OCI-LY3 (cell line): ENCODE results near the gene TULP3.

Source experiments
- H2AFZ ChIP-seq: fragments of 200-600, 300-600 bp; shearing (Covaris generic); 2 replicates; pipeline ENCODE4 v1.6.0; 2014; ENCODE audit warnings: antibody characterized with exemption, low read depth, low read length
- H3K27ac ChIP-seq: fragments of 200-600, 300-600 bp; sonication (generic); 2 replicates; pipeline ENCODE4 v1.5.1; 2014; ENCODE audit warnings: mild to moderate bottlenecking, low read length, moderate library complexity, mixed read lengths
- H3K27me3 ChIP-seq: fragments of 200-600, 300-600 bp; sonication (generic); 2 replicates; pipeline ENCODE4 v1.6.1; 2014; ENCODE audit warnings: low read depth, low read length, mixed read lengths
- H3K36me3 ChIP-seq: fragments of 200-600, 300-600 bp; sonication (generic); replicated peaks from 2 replicates; pipeline ENCODE3; 2014; ENCODE audit warnings: low read depth, low read length, mixed read lengths
- H3K4me1 ChIP-seq: fragments of 300-600, 200-600 bp; sonication (generic); 2 replicates; pipeline ENCODE4 v1.6.1; 2014; ENCODE audit warnings: low read length, mixed read lengths
- H3K4me2 ChIP-seq: fragments of 200-600, 300-600 bp; sonication (generic); 2 replicates; pipeline ENCODE4 v1.6.1; 2014; ENCODE audit warnings: low read length, mixed read lengths
- H3K4me3 ChIP-seq: fragments of 300-600, 200-600 bp; sonication (generic); 2 replicates; pipeline ENCODE4 v1.5.1; 2014; ENCODE audit warnings: antibody characterized with exemption, mild to moderate bottlenecking, low read length, moderate library complexity
- H3K79me2 ChIP-seq: fragments of 300-600, 200-600 bp; shearing (Covaris generic); 2 replicates; pipeline ENCODE4 v1.6.1; 2014; ENCODE audit warnings: mild to moderate bottlenecking, low read length, mixed read lengths
- H3K9ac ChIP-seq: fragments of 300-600, 200-600 bp; shearing (Covaris generic); 2 replicates; pipeline ENCODE4 v1.6.0; 2014; ENCODE audit warnings: mild to moderate bottlenecking, low read length, moderate library complexity
- H3K9me3 ChIP-seq: fragments of 200-600, 300-600 bp; shearing (Covaris generic); 2 replicates; pipeline ENCODE4 v1.6.1; 2014; ENCODE audit warnings: low read length, mixed read lengths; ENCODE audit not compliant: insufficient read depth
- H4K20me1 ChIP-seq: fragments of 200-600, 300-600 bp; sonication (generic); 2 replicates; pipeline ENCODE4 v1.6.1; 2016; ENCODE audit warnings: low read length, mixed read lengths; ENCODE audit not compliant: insufficient read depth
- EZH2phosphoT487 ChIP-seq: fragments of 200-600 bp; shearing (Covaris generic); IDR thresholded peaks from 2 replicates; pipeline ENCODE4 v1.6.1; 2018; ENCODE audit warnings: antibody characterized with exemption, mixed run types, low read depth
- TF ChIP-seq, protein P1 (sequence below): fragments of 200-600, 300-600 bp; sonication (generic); IDR thresholded peaks from 2 replicates; pipeline ENCODE4 v1.5.1; 2014; ENCODE audit warnings: antibody characterized with exemption, low read length, low read depth

Gene TULP3

DNA sequence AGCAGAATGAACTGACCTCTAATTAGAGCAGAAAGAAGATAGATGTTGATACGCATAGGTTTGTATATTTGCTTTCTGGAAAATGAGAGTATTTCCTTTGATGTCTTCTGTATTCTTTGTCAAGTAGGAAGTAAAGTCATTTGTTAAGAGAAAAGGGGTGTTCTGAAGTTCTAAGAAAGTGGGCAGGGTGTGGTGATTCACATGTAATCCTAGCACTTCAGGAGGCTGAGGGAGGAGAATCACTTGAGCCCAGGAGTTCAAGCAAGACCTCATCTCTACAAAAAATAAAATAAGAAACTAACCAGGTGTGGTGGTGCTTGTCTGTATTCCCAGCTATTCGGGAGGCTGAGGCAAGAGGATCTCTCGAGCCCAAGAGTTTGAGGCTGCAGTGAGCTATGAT, 10.8 kb upstream of the TULP3 start:
- TF ChIP-seq, protein P1, sequence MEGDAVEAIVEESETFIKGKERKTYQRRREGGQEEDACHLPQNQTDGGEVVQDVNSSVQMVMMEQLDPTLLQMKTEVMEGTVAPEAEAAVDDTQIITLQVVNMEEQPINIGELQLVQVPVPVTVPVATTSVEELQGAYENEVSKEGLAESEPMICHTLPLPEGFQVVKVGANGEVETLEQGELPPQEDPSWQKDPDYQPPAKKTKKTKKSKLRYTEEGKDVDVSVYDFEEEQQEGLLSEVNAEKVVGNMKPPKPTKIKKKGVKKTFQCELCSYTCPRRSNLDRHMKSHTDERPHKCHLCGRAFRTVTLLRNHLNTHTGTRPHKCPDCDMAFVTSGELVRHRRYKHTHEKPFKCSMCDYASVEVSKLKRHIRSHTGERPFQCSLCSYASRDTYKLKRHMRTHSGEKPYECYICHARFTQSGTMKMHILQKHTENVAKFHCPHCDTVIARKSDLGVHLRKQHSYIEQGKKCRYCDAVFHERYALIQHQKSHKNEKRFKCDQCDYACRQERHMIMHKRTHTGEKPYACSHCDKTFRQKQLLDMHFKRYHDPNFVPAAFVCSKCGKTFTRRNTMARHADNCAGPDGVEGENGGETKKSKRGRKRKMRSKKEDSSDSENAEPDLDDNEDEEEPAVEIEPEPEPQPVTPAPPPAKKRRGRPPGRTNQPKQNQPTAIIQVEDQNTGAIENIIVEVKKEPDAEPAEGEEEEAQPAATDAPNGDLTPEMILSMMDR: no peak
- TF ChIP-seq EZH2phosphoT487: no peak

DNA sequence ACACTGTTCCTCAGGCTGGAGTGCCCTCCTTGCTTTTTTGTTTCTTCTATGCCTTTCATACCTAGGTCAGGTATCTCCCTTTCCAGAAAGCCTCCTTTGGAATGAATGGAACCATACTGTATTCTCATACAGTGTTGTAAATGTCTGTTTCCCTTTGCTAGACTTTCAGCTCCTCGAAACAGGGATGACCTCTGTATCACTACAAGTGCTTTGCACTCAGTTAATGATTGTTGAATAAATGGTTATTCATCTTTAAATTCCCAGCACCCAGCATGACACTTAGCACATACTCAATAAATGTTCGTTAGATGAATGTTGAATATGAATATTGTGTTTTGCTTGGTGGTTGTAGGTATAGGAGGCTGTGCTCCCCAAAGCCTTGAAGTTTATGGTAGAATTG, 5.9 kb upstream of the TULP3 start:
- H3K79me2 ChIP-seq: peaks cover 21% of the 10 kb centered on the region
- H2AFZ ChIP-seq: no peak overlapping the region
- no peak overlapping the region for H3K4me2 ChIP-seq
- no peak overlapping the region for H3K9ac ChIP-seq
- no peaks in the 10 kb centered on the region for H4K20me1 ChIP-seq
- no peak overlapping the region for H3K27ac ChIP-seq
- H3K4me3 ChIP-seq: no peak overlapping the region
- H3K36me3 ChIP-seq: peaks cover 25% of the 10 kb centered on the region
- H3K9me3 ChIP-seq: no peaks in the 10 kb centered on the region
- H3K4me1 ChIP-seq: no peaks in the 10 kb centered on the region
- no peaks in the 10 kb centered on the region for H3K27me3 ChIP-seq
- no peak for TF ChIP-seq EZH2phosphoT487
- TF ChIP-seq, protein P1: no peak

More for the DNA sequence above, 10.8 kb upstream of the TULP3 start:
- no peak overlapping the region for H3K9ac ChIP-seq
- no peak overlapping the region for H3K4me3 ChIP-seq
- no peak overlapping the region for H3K27ac ChIP-seq
- peaks cover 12% of the 10 kb centered on the region for H3K4me1 ChIP-seq
- no peak overlapping the region for H3K4me2 ChIP-seq
- H3K27me3 ChIP-seq: no peaks in the 10 kb centered on the region
- peaks cover 13% of the 10 kb centered on the region for H3K36me3 ChIP-seq
- no peak overlapping the region for H2AFZ ChIP-seq
- peaks cover 3% of the 10 kb centered on the region; the same call in 1 of the 2 replicates for H4K20me1 ChIP-seq
- H3K9me3 ChIP-seq: no peaks in the 10 kb centered on the region
- peaks cover 67% of the 10 kb centered on the region for H3K79me2 ChIP-seq

DNA sequence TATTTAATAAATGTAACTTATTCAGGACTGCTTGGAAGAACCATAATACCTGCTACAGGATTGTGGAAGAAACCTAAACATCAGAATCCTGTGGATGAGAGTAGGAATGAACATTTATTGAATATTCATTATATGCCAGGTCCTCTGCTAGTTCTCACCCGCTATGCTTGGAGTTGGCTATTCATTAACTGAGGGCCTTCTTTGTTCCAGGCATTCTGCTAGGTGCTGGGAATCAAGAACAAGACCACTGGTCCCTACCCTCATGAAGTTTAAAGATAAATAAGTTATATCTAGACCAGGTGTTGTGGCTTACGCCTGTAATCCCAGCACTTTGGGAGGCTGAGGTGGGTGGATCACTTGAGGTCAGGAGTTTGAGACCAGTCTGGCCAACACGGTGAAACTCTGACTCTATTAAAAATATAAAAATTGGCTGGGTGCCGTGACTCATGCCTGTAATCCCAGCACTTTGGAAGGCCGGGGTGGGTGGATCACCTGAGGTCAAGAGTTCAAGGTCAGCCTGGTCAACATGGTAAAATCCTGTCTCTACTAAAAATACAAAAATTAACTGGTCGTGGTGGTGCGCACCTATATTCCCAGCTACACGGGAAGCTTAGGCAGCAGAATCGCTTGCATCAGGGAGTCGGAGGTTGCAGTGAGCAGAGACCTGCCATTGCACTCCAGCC, 3.8 kb upstream of the TULP3 start:
- Histone ChIP-seq H3K27me3 (no peaks in the 10 kb centered on the region), H3K27ac (no peak overlapping the region), H3K4me2 (no peak overlapping the region), H3K79me2 (peaks cover 16% of the 10 kb centered on the region), H4K20me1 (no peaks in the 10 kb centered on the region), H3K4me3 (no peak overlapping the region), H3K4me1 (peaks cover 5% of the 10 kb centered on the region), H3K9ac (no peak overlapping the region), H3K9me3 (no peaks in the 10 kb centered on the region), H2AFZ (no peak overlapping the region), H3K36me3 (peaks cover 25% of the 10 kb centered on the region)
- no peak for TF ChIP-seq EZH2phosphoT487
- TF ChIP-seq, protein P1: no peak

DNA sequence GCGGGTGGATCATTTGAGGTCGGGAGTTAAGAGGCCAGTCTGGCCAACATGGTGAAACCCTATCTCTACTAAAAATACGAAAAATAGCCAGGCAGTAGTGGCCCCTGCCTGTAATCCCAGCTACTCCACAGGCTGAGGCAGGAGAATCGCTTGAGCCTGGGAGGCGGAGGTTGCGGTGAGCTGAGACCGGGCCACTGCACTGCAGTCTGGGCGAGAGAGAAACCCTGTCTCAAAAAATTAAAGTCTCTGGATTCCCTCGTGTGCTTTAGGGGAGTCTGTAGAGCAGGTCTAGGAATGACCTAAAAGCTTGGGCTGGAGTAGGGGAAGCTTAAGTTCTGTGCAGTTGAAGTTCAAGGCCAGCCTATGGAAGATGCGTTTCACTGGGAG, 697 bp upstream of the TULP3 start:
- H3K27ac ChIP-seq: no peak overlapping the region; the same call in 1 of the 2 replicates
- no peaks in the 10 kb centered on the region for H4K20me1 ChIP-seq
- peaks cover 16% of the 10 kb centered on the region for H3K79me2 ChIP-seq
- H3K4me1 ChIP-seq: peaks cover 9% of the 10 kb centered on the region
- TF ChIP-seq, protein P1: no peak
- TF ChIP-seq EZH2phosphoT487: no peak
- no peaks in the 10 kb centered on the region for H3K9me3 ChIP-seq
- H3K27me3 ChIP-seq: no peaks in the 10 kb centered on the region
- peaks cover 22% of the 10 kb centered on the region for H3K36me3 ChIP-seq
- H3K4me2 ChIP-seq: peak overlapping the region; percentile 97
- peak overlapping the region; percentile 71; the same call in 1 of the 2 replicates for H2AFZ ChIP-seq
- H3K4me3 ChIP-seq: peak overlapping the region; percentile 82
- peak overlapping the region; percentile 86 for H3K9ac ChIP-seq
